Smooth muscle cell of the brain vasculature (primary cell): ENCODE results near the gene CKAP2L.
A peak's percentile ranks its signal among the peaks of the same experiment; 100 is the strongest.
"Not testable (repeated sequence)": the region's sequence is repeated elsewhere in the genome, so short reads cannot be mapped to it uniquely, and the experiment has no call there.

ENCODE experiments used
- DNase-seq: peaks from one replicate; pipeline ENCODE4 v3.0.0-alpha.2; 2012; ENCODE audit warnings: low read depth, low spot score

CKAP2L gene

DNA sequence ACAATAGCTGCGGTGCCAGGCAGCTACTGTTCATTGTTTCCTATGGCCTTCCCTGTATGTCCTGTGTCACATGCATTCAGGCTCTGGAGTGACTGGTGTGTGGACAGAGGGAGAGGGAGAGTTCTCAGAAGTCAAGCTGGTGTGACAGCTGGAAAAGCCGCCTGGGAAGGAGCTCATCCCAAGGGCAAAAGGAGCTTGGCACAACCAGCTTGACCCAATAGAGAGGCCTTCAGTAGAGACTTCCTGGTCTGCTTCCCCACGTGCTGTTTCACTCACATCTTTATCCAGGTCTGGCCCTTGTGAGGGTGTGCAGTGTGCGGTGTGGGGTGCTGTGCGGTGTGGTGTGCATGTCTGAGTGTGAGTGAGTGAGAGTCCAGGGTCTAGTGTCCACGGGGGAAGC lies 54.7 kb downstream of the CKAP2L start:
- DNase-seq = no peak

GRCh38 chr2:112708968-112709367 lies 55.4 kb downstream of the CKAP2L start:
- no peak for DNase-seq

DNA sequence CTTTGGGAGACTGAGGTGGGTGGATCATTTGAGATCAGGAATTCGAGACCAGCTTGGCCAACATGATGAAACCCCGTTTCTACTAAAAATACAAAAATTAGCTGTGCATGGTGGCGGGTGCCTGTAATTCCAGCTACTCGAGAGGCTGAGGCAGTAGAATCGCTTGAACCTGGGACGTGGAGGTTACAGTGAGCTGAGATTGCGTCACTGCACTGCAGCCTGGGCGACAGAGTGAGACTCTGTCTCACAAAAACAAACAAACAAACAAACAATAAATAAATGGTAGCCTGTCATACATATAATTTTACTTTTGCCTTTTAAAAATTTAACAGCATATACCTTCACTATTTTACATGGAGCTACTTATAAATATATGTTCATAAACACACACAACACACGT lies 57.5 kb downstream of the CKAP2L start:
- not testable (repeated sequence) for DNase-seq

GRCh38 chr2:112706170-112706664 lies 58.2 kb downstream of the CKAP2L start:
- DNase-seq = no peak

GRCh38 chr2:112705575-112705974 lies 58.8 kb downstream of the CKAP2L start:
- no peak for DNase-seq

DNA sequence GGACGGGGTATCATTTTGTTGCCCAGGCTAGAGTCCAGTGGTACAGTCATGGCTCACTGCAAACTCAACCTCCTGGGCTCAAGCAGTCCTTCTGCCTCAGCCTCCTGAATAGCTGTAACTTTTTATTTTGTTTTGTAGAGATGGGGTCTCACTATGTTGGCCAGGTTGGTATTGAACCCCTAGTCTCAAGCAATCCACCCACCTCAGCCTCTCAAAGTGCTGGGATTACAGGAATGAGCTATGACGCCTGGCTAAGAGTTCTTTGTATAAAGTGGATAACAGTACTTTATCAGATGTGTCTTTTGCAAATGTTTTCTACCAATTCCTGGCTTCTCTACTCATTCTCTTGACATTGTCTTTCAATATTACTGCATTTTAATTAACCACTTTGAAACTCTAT lies 60.7 kb downstream of the CKAP2L start:
- no peak for DNase-seq

GRCh38 chr2:112701052-112701451 lies 63.4 kb downstream of the CKAP2L start:
- DNase-seq = no peak

- DNase-seq = no peak
These were observed 64.3 kb downstream of the CKAP2L start for GRCh38 chr2:112699984-112700667.

DNA sequence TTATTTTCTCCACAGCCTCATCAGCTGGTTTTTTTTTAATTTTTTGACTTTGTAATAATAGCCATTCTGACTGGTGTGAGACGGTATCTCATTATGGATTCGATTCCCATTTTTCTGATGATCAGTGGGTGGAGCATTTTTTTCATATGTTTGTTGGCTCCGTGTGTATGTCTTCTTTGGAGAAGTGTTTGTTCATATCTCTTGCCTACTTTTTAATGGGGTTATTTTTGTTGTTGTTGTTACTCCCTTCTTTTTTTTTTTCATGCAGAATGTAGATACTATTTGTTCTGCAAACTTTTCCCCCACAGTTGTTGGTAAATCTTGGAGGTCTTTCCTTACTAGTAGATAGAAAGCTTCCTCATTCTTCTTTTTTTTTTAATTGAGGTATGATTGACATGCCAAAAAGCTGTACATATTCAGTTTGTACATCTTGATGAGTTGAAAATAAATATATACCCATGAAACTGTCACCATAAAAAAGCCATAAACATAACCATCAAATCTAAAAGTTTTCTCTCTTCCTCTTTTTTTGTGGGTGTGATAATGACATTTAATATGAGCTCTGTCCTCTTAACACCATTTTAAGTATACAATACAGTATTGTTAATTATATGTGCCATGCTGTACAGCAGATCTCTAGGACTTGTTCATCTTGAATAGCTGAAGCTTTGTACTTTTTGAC lies 65.4 kb downstream of the CKAP2L start:
- DNase-seq = no peak

DNA sequence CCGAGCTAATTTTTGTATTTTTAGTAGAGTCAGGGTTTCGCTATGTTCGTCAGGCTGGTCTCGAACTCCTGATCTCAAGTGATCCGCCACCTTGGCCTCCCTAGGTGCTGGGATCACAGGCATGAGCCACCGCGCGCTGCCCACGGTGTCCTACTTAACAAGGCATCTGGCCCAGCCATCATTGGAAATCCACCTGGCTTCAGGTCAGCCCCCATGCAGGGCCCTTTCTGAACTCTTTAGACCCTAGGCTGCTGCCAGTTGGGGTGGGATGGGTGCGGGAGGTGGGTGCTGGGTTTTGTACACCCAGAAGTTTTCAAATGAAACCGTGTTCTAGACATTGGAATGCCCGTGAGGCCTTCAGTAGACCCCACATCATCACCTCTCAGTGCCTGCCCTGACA lies 70.2 kb downstream of the CKAP2L start:
- no peak for DNase-seq

- DNase-seq = no peak
These were observed 70.8 kb downstream of the CKAP2L start for GRCh38 chr2:112693596-112693995.

GRCh38 chr2:112692918-112693317 lies 71.5 kb downstream of the CKAP2L start:
- DNase-seq = no peak

- peak; percentile 93 for DNase-seq
These were observed 71.9 kb downstream of the CKAP2L start for GRCh38 chr2:112692495-112692911.

DNA sequence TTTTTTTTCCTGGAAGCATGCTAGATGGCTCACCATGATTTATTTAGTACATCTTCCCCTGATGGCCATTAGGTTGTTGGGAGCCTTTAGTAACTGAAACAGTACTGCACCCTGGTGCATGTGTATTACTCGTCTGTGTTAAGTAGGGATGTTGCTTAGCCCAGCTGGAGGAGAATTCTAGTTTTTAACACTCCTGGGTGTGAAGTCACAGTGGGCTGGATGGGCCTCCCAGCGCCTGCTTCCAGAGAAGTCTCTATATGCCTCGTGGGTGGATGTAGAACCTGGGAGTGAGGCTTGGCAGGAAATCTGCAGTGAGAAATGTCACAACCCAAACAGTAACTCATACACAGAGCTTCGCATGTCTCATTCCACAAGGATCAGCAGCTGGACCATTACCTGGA lies 72.5 kb downstream of the CKAP2L start:
- DNase-seq = no peak

- no peak for DNase-seq
These were observed 73.5 kb downstream of the CKAP2L start for GRCh38 chr2:112690853-112691401.

- no peak for DNase-seq
These were observed 76.1 kb downstream of the CKAP2L start for GRCh38 chr2:112688086-112688880.

DNA sequence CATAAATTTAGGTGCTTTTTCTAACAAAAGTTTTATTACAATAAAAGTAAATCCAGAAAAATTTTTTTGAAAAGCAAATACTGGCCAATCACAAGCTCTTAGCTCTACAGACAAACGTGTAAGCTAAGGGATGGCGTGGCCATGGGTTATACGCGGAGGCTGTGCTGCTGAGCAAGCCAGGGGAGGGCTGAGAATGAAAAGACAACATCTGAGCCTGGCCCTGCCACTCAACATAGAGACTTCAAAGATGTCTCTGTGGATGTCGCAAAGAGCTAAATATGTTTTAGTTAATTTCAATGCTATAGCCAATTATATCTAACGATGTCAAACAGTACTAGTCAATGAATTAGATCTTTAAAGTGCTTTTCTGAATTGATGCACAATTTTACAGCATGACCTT lies 76.9 kb downstream of the CKAP2L start:
- no peak for DNase-seq
